ENCODE data around the gene TMEM179.

The TMEM179 gene

DNA sequence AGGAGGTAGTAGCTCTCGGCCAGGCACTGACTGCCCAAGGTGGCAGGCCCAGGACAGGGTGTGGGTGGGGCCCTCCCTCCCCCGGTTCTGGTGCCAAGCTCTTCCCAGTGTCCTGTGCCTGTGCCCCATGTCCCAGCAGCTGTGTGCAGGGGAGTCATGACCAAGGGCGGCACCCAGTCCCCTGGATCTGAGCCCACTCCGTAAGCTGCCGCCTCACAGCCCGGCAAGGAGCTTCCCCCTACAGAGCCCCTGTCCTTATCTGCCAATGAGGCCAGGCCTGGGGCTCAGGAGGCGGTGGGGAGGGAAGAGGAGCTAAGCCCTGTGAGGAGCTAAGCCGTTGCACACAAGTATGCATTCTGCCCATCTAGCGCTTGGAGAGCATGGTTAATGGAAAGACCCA, 30.6 kb downstream of the TMEM179 start:
- in situ Hi-C loops (cut with MboI; ENCODE audit: low sequenced_read_pairs), result no loop called here

DNA sequence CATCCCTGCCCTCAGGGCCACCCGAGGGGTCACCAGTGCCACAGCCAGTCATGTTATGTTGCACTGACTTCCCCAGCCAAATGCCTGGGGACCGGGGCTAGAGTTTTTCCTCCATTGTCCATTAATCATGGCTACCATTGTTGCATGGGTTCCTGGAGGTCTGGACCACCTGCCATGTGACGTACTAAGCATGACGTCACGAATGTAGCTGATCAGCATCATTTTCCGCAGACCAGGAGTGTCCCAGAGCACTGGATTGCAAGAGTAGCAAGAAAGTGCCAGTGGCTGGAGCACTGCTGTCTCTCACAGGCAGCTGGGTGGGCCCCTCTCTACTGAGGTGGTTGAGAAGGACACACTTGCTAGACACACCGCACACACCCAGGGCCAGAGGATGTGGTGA, 31.9 kb downstream of the TMEM179 start:
- in situ Hi-C loops (cut with MboI; ENCODE audit: low sequenced_read_pairs), result no loop called here

DNA sequence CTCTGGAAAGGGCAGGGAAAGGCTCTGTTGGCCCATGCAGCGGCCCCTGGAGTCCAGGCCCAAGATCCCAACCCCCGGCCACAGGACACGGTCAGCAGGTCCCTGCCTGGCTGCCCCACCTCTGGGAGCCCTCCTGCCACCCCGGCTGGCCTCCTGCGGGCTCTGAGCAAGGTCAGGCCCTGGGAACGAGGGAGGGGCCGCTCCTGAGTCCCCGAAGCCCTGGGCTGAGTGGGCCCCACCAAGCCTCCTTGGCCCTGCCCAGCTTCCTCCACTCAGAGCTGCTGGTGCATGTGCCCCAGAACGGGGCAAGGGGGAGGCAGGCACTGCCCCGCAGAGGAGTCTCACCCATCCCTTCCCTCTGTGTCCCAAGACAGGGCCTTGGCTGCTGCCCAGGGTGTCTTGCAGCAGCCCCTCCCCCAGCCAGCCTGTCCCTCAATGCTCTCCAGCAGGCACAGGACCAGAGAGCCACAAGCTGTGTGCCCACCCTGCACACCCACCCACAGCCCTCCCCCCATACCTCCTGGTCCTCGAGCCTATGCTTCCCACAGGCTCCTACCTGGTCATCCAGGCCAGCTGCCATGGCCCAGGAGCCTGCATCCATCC, 32.4 kb downstream of the TMEM179 start:
- in situ Hi-C loops (cut with MboI; ENCODE audit: low sequenced_read_pairs), result no loop called here

DNA sequence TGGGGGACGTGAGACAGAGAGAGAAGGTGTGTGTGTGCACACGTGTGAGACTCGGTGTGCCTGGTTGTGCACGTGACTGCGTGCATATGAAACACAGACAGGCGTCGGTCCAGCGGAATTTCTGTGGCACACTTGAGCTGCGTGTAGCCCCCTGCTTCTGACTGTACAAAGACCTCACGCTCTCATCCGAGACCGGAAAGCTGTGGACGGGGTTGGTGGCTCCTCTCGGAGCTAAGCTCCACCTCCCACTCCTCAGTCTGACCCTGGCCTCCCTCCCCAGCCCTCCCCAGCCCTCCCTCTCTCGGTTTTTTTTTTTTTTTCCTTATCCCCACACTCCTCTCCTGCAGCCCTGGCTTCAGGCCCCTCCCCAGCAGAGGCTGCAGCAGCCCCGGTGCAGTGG, 33.3 kb downstream of the TMEM179 start:
- in situ Hi-C loops (cut with MboI; ENCODE audit: low sequenced_read_pairs), result no loop called here

DNA sequence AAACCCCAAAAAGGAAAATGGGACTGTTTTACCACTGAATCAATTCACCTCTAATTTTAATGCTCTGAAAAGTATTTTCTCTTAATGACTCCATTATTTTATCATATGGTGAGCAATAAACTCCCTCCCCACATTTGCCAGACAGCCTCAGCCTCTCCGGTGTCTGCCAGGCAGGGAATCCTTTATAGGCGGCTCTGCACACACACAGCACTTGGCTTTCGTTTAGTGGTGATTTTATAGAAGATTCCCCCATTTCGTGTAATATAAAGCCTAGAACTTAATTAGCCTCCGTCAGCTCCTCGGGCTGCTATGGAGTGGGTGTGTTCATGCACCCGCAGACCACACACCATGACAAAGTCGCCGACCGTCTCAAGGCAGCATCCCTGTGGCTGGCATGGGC, 35.1 kb downstream of the TMEM179 start:
- in situ Hi-C loops (cut with MboI; ENCODE audit: low sequenced_read_pairs), result no loop called here

DNA sequence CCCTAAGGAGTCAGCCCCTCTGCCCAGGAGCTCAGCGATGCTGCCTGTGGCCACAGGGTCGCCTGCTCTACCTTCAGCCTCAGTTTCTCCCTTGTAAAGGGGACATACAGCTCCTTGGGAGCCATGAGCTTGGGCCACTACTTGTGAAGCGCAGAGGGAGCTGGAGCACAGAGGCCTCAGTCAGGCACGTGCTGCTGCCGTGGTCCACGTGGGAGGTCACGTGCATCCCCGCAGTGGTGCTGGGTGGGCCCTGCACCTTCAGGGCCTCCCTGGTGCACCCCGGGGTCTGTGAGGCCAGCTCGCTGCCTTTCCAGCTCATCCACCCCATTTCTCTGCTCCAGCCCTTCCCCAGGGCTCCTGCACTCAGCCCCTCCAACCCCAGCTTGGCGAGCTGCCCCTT, 36.0 kb downstream of the TMEM179 start:
- in situ Hi-C loops (cut with MboI; ENCODE audit: low sequenced_read_pairs), result no loop called here

DNA sequence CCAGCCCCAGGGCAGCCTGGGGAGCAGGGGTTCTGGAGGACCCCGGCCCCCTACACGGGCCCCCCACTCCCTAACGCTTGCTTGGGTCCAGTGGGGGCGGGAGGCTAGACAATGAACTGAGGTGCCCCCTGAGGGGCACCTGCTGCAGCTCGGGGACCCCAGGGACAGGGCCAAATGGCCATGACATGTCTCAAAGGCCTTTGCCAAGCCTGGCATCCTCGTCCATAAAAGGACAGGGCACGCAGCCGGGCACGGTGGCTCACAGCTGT, 36.7 kb downstream of the TMEM179 start:
- in situ Hi-C loops (cut with MboI; ENCODE audit: low sequenced_read_pairs), result no loop called here

DNA sequence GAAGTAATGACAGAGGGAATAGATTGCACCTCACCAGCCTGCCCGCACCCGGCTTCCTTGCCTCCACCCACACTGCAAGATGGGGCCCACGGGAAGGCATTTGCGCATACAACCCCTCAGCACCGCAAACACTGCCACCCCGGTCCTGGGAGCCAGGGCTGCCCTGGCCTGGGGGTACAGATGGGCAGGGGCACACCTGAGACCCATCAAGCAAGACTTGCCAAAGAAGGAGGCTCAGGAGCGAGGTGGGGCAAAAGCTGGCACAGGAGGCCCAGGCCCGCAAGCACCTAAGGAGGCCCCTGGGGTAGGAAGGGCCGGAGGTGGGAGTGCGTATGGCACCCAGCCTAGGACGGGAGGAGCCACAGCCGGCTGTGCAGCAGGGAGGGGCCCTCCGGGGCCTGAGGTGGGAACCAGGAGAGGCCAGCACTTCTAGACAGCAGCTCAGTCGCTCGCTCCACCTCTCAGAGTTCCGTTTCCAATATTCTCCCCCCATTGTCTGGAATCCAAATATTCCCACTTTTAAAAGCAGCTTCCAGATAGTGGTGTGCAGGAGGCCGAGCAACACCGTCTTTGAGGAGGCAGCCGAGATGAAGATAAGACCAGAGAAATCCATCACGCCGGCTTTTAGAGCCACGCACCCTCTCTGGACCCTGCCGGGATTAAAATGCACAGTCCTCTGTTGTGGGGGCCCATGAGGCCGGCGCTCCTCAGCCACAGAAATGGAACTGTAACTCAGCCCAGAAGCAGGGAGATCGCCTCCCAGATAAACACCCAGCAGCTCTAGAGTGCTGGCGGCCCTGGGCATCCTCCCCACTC, 37.2 kb downstream of the TMEM179 start:
- in situ Hi-C loops (cut with MboI; ENCODE audit: low sequenced_read_pairs), result no loop called here

DNA sequence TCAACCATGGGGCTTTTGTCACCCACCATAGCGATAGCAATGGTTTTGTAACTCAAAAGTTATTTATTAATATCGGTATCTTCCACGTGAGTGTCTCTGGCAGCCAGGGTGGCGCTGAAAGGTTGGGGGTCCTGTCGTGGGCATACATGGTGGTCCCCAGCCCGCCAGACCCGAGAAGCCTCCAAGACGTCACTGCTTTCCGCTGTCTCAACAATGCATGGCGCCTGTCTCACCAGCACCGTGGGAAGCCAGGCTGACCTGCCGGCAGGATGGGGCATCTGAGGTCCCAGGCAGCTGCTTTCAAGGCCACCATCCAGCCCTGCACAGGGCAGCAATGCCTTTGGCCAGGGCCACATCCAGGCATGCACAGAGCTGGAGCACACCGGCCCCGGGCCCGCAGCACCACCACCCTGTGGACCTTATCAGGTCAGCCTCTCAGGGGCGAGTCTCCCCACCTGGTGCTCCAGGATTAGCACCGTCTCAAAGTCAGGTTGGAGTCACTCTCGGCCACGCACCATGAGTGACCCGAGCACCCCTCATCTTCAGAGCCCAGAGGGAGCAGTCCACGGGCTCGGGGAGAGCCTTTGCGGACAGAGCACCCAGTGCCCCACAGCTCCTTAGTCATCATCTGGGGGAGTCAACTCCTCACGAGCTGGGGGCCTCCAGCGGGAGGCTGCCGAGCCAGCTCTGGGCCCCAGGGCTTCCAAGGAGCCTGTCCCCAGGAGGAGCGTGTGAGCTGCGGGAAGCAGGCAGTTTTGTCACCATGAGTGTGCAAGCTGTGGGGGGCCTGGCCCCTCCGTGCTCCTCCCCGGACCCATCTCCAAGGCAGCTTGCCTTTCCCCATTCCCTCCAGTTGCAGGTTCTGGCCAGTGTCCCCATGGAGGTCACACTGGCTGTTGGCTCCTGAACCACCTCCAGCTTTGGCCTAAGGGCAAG, 39.6 kb downstream of the TMEM179 start:
- in situ Hi-C loops (cut with MboI; ENCODE audit: low sequenced_read_pairs), result no loop called here

DNA sequence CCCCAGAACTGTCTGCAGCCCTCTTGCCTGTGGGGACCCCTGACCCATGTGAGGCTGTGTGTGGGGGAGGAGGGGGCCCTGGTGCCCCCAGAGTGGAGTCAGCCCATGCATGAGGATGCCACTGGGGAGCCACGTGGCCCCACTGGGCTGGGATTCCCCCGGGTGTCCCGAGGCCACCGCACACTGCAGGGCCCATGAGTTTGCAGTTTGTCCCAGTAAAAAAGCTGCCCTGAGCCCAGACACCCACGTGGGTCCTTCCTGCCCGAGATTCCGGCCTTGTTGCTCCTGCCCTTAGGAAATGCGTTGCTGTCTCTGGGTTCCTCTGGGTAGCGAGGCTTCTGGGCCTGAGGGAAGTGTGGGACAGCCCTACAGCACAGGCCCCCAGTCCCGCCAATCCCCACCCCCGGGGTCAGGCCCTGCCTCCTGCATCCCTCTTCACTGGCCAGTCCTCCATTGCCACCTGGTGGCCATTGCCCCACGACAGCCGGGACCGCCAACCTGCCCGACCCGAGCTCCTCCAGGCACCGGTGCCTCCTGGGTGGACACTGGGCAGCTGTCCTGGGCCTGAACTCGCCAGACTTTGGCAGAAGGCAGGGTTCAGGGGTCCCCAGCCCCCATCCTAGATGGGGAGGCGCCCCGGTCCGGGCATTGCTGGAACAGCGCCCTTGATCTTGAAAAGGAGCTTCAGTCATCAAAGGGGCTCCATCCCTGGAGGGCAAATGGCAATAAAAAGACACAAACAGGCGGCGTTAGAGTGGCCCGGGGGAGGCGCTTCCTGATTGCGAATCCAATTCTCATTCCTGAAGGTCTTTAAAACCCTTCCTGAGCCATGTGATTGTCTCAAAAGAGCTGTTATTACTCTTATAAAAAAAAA, 40.6 kb downstream of the TMEM179 start:
- in situ Hi-C loops (cut with MboI; ENCODE audit: low sequenced_read_pairs), result no loop called here

DNA sequence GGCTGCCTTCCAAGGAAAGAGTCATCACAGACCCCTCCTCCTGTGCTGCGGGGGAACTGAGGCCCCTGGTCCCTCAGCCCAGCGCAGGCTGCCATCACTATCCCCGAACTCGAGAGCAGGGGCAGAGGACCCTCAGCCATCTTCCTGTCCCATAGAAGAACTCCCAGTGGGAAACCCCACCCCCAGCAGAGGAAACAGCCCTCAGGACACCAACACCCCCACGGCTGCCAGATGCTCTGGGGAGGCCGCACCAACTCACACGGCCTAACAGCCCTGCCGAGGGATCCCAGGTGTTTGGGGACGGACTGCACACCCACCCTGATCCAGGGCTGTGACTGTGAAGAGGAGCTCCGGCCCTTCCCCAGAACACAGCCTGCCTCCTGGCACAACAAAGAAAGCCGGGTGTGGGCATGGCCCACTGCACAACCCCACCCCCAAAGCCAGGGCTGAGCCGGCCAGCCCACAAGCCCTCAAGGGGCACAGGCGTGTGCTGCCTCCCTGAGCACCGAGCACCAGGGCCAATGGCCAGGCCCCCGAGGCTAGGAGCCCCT, 41.3 kb downstream of the TMEM179 start:
- in situ Hi-C loops (cut with MboI; ENCODE audit: low sequenced_read_pairs), result no loop called here

DNA sequence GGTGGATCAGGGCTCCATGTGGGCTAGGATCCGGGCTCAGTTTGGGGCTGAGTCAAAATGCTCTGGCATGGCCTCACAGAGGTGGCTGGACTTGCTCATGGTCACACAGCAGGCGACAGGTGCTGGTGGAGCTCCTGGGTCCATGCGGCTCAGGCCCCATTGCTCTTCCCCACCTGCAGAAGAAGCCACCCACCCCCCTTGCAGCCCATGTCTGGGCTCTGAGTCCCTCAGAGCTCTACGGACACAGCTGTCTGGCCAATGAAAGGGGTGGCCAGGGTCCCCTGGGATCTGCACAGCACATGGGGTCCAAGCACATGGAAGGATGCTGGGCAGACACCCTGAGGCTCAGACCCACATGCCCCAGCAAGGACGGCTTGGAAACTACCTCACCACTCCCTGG, 42.0 kb downstream of the TMEM179 start:
- in situ Hi-C loops (cut with MboI; ENCODE audit: low sequenced_read_pairs), result no loop called here

DNA sequence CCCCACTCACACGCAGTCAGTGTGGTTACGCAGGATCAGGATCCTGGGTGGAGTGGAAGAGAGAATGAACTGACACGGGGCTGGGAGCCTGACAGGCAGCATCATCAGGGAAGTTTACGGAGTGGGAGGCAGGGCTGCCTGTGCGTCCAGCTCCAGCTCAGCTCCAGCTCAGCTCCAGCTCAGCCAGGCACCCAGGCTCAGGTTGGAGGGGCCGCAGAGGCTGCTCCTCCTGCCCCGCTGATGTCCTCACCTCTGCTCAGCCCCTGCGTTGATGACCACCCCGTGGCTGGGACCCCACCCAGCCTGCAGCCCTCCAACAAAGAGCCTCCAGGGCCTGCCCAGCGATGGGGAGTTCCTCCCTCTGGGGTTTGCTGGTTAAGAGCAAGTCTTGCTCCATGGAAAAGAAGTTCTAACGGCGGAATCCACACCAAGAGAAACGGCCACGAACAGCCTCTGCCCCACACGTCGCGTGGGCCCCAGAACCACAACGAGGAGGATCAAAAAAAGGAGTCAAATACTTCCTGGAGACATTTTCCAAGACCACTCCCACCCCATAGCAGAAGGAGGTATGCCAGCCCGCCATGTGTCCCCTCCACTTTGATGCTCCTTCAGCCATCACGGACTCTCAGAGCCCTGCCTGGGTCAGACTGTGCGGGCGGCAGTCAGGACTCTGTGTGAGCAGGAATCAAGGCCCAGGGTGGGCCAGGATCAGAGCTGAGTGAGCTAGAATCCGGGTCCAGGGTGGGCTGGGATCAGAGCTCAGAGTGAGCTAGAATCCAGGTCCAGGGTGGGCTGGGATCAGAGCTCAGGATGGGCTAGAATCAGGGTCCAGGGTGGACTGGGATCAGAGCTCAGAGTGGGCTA, 42.7 kb downstream of the TMEM179 start:
- in situ Hi-C loops (cut with MboI; ENCODE audit: low sequenced_read_pairs), result no loop called here

DNA sequence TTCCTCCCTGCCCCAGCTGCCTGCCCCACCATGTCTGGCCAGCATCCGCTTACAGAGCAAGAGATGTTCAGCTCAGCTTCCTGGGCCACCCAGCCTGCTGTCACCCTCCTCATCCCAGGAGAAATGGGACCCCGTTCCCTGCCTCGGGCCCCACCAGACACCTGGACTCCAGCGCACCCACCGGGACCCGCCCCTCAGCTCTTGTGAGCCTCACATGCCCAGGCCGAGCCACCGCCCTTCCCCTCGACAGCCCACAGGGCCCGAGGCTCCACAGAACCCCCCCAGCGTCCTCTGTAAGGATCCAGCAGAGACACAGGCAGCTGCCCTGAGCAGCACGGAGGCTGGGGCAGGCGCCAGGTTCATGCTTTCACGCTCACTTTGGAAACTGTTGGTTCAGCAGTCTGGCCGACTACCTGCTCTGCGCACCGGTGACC, 43.4 kb downstream of the TMEM179 start:
- in situ Hi-C loops (cut with MboI; ENCODE audit: low sequenced_read_pairs), result no loop called here

DNA sequence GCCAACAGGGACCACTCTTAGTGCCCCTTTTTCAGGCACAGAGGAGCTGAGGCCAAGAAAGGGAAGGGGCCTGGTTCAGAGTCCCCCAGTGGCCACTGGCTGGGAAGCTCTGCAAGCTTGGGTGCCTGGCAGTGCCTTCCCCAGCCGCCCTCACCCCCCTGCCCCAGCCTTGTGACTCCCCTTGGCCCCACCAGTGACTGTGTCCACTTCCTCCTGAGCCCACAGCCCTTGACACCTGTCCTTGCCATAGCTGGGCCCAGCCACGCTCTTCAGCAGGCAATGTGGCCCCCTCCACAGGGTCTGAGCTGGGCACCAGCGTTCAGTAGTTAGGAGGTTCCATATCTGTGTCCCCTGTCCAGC, 44.0 kb downstream of the TMEM179 start:
- in situ Hi-C loops (cut with MboI; ENCODE audit: low sequenced_read_pairs), result no loop called here

DNA sequence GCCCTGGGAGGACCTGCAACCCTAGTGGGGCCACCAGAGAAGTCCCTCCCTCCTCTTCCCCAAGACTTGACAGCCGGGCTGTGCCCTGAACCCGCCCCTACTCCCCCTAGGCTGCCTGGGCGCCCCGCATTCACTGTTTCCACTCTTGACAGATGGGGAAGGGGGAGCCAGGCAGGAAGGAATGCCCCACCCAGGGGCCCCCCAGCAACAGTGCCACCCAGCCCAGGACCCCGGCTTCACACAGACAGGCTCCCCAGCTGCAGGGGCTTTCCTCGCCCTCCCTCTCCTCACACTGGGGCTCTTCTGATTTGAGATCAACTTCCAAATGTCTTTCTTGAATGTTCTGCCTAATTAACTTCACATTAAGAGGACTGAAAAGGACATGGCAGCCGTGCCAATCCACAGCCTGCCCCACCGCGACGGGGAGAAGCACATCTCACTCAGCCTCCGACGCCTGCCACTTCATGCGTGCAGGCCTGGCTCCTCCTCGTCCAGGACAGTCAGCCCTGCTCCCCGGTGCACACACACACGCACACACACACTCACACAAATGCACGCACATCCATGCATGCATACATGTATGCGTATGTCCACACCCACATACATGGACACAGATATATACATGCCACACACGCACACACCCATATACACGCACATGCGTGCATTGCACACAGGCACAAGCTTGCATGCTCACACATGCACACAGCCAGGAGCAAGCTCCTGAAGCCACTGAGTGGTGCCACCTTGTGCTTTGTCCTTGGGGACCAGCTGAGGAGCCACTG, 44.6 kb downstream of the TMEM179 start:
- in situ Hi-C loops (cut with MboI; ENCODE audit: low sequenced_read_pairs), result no loop called here

DNA sequence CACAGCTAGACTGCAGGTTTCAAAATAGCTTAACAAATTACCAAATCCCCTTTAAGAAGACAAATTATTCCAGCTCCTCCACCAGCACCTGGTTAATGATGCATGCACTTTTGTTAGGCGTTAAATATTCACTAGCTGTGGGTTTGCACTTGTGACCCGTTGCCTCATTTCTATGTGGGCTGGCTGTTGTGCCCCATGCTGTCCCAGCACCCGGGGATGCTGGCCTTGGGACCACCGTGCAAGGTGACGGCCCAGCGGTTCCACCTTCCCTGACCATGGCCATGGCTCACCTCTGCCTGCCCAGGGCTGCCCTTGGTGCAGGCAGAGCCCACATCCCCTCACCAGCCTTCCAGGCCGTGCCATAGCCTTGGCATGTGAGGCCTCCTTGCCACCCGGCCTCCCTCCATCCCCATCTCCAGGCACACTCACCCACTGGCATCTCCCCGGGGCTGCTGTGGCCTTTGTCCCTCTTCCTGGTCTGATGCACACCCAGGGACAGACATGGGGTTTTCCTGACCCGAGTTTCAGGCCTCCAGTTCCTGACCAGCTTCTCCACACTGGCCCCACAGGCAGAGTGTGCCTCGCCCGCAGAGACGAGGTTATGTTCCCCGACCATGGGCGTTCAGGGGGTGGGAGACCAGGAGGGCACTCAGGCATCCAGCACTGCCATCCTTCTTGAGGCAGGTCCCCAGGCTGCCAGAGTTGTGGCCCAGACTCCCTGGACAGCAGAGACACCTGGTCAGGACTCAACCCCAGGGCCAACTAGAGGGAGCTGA, 45.4 kb downstream of the TMEM179 start:
- in situ Hi-C loops (cut with MboI; ENCODE audit: low sequenced_read_pairs), result no loop called here
